Stimulated activated naive CD8-positive, alpha-beta T cell treated with anti-CD3 and anti-CD28 coated beads, Interleukin-15, Interleukin-2, amounts not matched to agents 100 ng/mL and 50 ng/mL, for 24 hours (primary cell): ENCODE data around the gene KIAA1755.

Experiments used
- H3K27ac Mint-ChIP-seq: one replicate; pipeline ENCODE4 v1.8.0; 2021; ENCODE audit warnings: mild to moderate bottlenecking, mixed read lengths
- H3K27me3 Mint-ChIP-seq: one replicate; pipeline ENCODE4 v1.8.0; 2021; ENCODE audit warnings: mixed read lengths
- H3K36me3 Mint-ChIP-seq: one replicate; pipeline ENCODE4 v1.8.0; 2021; ENCODE audit warnings: low read depth, mixed read lengths
- H3K4me1 Mint-ChIP-seq: one replicate; pipeline ENCODE4 v1.8.0; 2021; ENCODE audit warnings: low read depth, mixed read lengths
- H3K4me3 Mint-ChIP-seq: one replicate; pipeline ENCODE4 v1.8.0; 2021; ENCODE audit warnings: mild to moderate bottlenecking, mixed read lengths
- H3K9me3 Mint-ChIP-seq: one replicate; pipeline ENCODE4 v1.8.0; 2021; ENCODE audit warnings: mixed read lengths

The KIAA1755 gene

DNA sequence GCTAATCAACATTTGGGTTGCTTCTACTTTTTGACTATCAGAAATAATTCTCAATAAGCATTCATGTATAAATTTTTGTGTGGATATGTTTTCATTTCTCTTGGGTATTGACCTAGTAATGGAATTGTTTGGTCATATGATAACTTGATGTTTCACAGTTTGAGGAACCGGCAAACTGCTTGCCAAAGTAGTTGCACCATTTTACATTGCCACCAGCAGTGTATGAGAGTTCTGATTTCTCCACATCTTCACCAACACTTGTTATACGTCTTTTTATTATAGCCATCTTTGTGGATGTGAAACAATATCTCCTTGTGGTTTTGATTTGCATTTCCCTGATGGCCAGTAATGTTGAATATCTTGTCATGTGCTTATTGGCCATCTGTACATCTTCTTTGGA lies 52.9 kb downstream of the KIAA1755 start:
- Mint-ChIP-seq H3K36me3 (no peaks in the 10 kb centered on the region), H3K27me3 (peaks cover 31% of the 10 kb centered on the region), H3K27ac (no peak overlapping the region), H3K9me3 (no peaks in the 10 kb centered on the region), H3K4me3 (no peak overlapping the region), H3K4me1 (no peaks in the 10 kb centered on the region)

DNA sequence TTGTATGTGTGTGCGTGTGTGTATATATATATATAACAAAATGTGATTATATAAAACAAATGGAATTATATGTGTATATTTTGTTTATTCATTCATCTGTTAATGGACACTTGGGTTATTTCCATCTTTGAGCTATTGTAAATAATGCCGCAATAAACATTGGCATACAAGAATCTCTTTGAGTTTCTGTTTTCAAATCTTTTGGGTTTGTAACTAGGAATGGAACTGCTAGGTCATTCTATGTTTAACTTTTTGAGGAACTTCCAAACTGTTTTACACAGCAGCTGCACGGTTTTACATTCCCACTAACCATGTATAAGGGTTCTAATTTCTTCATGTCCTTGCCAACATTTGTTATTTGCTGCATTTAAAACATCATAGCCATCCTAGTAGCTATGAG lies 55.5 kb downstream of the KIAA1755 start:
- Mint-ChIP-seq H3K27ac (no peak overlapping the region), H3K4me3 (no peak overlapping the region), H3K36me3 (no peaks in the 10 kb centered on the region), H3K4me1 (no peaks in the 10 kb centered on the region), H3K27me3 (peaks cover 31% of the 10 kb centered on the region), H3K9me3 (no peaks in the 10 kb centered on the region)

DNA sequence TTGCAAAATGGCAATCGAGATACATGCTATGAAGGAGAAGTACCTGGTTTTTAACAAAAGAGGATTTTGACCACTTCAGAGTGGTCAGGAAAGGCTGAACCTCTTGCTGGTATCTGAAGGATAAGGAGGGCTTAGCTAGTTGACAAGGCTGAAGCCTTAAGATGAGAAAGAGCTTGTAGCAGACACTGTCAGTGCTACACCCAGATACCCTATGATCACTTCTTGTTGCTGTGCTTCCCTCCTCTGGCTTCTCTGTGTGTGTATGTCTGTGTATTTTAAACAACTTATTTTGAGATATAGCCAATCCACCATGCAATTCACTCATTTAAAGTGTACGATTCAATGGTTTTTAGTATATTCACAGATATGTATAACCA lies 56.6 kb downstream of the KIAA1755 start:
- Mint-ChIP-seq H3K4me3 (no peak overlapping the region), H3K9me3 (no peaks in the 10 kb centered on the region), H3K27ac (no peak overlapping the region)

DNA sequence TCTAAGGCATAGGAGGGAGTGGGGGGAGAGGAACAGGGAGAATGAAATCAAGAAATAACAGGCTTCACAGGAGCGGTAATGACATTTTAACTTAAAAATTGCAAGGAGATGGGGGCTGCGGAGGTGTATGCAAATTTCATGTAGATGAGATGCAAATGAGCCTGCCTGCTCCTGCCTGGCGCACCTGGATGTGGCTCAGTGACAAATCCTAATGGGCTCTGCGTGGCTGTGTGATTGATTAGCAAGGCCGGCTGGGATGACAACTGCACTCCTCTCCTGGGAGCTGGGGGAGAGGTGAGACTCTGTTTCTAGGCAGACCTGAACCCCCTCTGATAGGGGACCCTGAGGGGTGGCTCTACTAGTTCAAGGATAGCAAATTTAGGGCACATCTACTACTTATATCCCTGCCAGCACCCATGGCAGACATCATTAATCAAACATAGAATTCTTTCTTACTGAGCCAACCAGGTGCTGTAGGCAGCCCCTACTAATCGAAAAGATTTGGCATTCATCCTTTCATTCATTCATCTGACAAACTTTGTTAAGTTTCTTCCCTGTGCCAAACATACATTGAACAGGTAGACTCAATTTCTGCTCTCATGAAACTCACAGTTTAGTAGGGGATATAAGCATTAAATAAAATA lies 57.1 kb downstream of the KIAA1755 start:
- Mint-ChIP-seq H3K9me3 (no peaks in the 10 kb centered on the region), H3K4me3 (no peak overlapping the region), H3K36me3 (no peaks in the 10 kb centered on the region), H3K27ac (no peak overlapping the region), H3K27me3 (peaks cover 28% of the 10 kb centered on the region), H3K4me1 (no peaks in the 10 kb centered on the region)

More for the DNA sequence above, 56.6 kb downstream of the KIAA1755 start:
- H3K36me3 Mint-ChIP-seq = no peaks in the 10 kb centered on the region
- no peaks in the 10 kb centered on the region for H3K4me1 Mint-ChIP-seq
- H3K27me3 Mint-ChIP-seq = peaks cover 31% of the 10 kb centered on the region

DNA sequence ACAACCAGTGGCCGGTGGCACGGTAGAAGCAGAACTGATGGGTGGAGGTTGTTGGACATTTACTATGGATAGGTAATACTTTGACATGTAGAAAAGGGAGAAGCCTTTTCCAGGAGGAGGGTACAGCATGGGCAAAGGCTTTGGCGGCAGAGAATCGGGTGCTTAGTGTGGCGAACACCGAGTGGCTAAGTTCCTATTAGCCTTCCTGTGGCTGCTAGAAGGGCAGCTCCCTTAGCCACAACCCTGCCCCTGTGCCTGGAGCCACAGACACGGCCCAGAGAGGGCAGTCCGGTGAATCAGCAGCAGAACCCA lies 57.6 kb downstream of the KIAA1755 start:
- Mint-ChIP-seq H3K9me3 (no peaks in the 10 kb centered on the region), H3K36me3 (no peaks in the 10 kb centered on the region), H3K27me3 (peaks cover 26% of the 10 kb centered on the region), H3K27ac (no peak overlapping the region), H3K4me1 (no peaks in the 10 kb centered on the region), H3K4me3 (no peak overlapping the region)

DNA sequence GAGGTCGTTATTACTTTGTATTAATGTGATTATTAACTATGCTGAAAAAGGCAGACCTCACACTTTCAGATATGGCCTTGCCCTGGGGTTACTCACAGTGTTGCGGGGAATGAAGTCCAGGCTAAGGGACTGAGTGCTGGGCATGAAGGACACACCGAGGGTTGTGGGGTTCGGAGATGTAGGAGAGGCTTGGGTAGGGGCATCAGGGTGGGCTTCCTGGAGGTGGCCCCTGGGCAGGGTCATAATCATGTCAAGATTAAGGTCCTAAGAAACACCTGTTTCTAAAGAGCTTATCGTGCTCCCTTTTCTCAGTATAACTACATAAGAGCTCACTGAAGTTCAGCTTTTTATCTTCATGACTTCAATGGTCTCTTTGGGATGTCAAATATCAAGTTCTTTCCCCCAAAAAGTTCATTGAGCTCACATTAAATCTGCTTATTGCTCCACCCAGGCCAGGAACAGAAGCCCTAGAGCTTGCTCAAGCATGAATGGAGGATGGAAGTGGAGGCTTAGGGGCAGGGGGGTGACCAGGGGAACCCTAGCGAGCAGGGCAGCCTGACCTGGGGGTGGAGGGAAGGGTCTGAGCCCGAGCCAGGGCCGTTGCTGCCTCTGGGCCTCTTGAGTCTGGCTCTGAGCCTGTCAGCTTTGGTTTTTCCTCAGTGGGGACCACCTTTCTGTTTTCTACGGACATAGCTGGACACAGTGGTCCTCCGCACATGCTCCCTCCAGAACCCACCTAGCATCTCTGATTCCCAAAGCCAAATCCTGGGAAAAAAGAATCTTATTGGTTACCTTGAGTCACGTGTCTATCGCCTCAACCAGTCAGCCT lies 58.2 kb downstream of the KIAA1755 start:
- H3K27ac Mint-ChIP-seq = no peak overlapping the region
- H3K4me1 Mint-ChIP-seq = no peaks in the 10 kb centered on the region
- no peak overlapping the region for H3K4me3 Mint-ChIP-seq
- peaks cover 26% of the 10 kb centered on the region for H3K27me3 Mint-ChIP-seq
- H3K9me3 Mint-ChIP-seq = no peaks in the 10 kb centered on the region
- H3K36me3 Mint-ChIP-seq = no peaks in the 10 kb centered on the region

DNA sequence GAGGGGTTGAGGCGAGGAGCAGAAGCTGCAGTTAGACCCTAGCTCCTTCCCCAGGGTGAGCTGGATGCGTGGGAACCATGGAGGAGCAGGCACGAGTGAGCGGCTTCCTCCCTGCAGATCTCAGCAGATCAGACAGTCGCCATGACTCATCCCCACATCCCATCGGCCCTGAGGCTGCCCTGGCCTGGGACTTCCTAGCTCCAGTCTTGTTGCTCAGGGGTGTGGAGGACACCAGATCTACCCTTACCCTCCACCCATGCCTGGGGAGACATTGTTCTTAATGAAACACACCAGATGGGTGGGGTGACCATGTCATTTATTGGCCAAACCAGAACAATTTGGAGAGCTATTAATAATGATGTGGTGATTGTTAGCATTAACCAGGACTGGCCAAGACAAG lies 59.2 kb downstream of the KIAA1755 start:
- Mint-ChIP-seq H3K27me3 (peaks cover 17% of the 10 kb centered on the region), H3K4me1 (no peaks in the 10 kb centered on the region), H3K4me3 (no peak overlapping the region), H3K9me3 (no peaks in the 10 kb centered on the region), H3K27ac (no peak overlapping the region), H3K36me3 (no peaks in the 10 kb centered on the region)

DNA sequence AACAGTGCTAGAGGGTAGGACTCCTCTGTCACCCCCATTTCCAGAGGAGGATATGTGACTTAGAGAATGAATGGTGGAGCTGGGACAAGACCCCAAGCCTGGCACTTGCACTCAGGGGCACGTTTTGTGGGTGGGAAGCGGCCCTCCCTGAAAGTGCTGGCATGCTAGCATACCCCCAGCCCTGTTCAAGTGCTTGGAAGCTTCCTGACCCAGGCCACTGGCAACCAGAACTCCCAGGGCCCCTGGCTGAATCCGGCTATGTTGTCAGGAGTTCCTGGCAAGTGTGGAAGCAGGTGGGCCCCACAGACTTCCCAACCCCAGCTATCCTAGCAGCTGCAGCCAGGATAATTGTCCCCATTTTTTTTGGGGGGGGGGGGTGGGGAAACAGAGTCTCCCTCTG lies 59.9 kb downstream of the KIAA1755 start:
- Mint-ChIP-seq H3K4me3 (no peak overlapping the region), H3K9me3 (no peaks in the 10 kb centered on the region), H3K4me1 (no peaks in the 10 kb centered on the region), H3K36me3 (no peaks in the 10 kb centered on the region), H3K27ac (no peak overlapping the region), H3K27me3 (peaks cover 17% of the 10 kb centered on the region)

DNA sequence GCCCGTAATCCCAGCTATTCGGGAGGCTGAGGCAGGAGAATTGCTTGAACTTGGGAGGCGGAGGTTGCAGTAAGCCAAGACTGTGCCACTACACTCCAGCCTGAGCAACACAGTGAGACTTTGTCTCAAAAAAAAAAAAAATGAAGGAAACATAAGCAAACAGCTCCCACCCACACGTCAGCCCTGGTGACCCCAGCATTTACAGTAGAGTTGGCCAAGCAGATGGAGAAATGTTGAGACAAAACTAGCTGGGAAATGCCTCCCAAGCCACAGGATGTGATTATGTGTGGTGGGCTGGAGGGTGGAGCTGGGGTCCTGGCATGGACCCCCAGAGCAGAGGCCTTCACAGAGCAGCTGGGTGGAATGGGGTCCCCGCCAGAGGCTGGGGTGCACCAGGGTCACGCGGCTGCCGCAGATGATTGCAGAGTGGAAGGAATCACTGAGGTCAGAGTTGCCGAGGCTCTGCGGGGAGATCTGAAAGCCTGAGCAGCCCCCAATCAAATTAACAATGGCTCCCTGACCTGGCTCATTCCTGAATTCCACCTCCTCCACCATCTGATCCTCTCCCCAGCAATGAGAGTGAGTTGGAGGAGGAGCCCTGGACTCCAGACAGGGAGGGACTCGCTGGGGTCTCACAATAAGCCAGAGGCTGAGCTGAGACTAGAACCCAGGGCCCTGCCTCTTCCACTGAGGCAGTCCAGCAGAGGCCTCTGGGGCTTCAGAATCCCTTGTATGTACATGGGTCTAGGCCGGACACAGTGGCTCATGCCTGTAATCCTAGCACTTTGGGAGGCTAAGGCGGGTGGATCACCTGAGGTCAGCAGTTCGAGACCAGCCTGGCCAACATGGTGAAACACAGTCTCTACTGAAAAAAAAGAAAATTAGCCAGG lies 60.8 kb downstream of the KIAA1755 start:
- Mint-ChIP-seq H3K27me3 (peaks cover 13% of the 10 kb centered on the region), H3K27ac (no peak overlapping the region), H3K4me1 (no peaks in the 10 kb centered on the region), H3K4me3 (no peak overlapping the region), H3K9me3 (no peaks in the 10 kb centered on the region), H3K36me3 (no peaks in the 10 kb centered on the region)

DNA sequence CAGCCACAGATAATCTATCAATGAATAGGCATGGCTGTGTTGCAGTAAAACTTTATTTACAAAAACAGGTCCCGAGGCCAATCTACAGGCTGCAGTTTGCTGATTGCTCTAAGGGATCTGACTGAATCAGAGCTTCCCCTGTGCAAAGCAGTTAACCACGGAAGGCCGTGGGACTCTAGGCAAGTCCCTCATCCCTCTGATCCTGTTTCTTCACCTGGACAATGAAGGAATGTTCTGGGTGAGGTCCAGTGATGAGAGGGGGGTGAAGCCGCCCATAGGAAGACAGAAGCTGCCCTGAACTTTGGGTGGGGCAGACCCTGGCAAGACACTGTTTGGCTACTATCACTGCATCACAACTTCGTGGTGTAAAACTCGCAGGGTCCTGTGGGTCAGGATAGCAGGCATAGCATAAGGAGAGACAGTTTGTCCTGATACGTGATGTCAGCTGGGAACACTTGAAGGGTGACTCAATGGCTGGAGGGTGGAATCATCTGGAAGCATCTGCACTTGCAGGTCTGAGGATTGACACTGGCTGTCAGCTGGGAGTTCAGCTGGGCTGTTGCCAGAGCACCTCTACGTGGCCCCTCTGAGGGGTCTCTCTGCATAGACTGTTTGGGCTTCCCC lies 62.2 kb downstream of the KIAA1755 start:
- no peak overlapping the region for H3K27ac Mint-ChIP-seq
- H3K27me3 Mint-ChIP-seq = peaks cover 10% of the 10 kb centered on the region
- no peaks in the 10 kb centered on the region for H3K36me3 Mint-ChIP-seq
- H3K4me1 Mint-ChIP-seq = no peaks in the 10 kb centered on the region
- peaks cover 4% of the 10 kb centered on the region for H3K9me3 Mint-ChIP-seq
- H3K4me3 Mint-ChIP-seq = no peak overlapping the region

DNA sequence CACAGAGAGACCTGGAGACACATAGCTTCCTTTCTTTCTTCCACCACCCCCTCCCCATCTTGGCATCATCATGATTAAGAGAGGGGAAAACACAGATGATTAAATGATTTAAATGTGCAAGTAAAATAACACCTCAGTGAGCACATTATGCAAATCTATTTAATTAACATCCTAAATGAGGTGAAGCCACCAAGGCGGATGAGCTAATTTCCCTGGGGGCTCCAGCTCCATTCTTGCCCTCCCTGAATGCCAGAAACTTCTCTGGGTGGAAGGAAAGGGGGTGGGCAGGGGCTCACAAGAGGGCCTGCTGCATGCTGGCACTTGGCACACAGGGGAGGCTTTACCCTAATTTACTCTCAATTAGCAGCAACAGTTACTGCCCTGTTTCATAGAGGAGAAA lies 62.9 kb downstream of the KIAA1755 start:
- peaks cover 4% of the 10 kb centered on the region for H3K9me3 Mint-ChIP-seq
- H3K4me3 Mint-ChIP-seq = no peak overlapping the region
- no peak overlapping the region for H3K27ac Mint-ChIP-seq
- H3K4me1 Mint-ChIP-seq = no peaks in the 10 kb centered on the region
- H3K36me3 Mint-ChIP-seq = no peaks in the 10 kb centered on the region
- peaks cover 6% of the 10 kb centered on the region for H3K27me3 Mint-ChIP-seq

DNA sequence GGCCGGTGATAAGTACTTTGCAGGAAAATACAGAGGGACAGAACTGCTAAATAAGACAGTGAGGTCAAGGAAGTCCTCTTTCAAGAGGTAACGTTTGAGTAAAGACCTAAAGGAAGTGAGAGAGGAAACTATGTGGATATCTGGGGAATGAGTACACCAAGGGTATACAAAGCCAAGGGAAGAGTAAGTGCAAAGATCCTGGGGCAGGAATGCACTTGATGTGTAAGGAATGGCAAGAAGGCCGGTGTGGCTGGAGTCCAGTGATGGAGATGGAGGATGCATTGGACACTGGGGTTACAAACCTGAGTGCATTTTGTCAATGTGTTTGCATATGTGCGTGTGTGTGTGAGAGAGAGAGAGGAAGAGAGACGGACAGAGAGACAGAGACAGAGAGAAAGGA lies 63.3 kb downstream of the KIAA1755 start:
- no peaks in the 10 kb centered on the region for H3K36me3 Mint-ChIP-seq
- no peak overlapping the region for H3K27ac Mint-ChIP-seq
- H3K4me3 Mint-ChIP-seq = no peak overlapping the region
- H3K9me3 Mint-ChIP-seq = peaks cover 4% of the 10 kb centered on the region
- peaks cover 6% of the 10 kb centered on the region for H3K27me3 Mint-ChIP-seq
- no peaks in the 10 kb centered on the region for H3K4me1 Mint-ChIP-seq

DNA sequence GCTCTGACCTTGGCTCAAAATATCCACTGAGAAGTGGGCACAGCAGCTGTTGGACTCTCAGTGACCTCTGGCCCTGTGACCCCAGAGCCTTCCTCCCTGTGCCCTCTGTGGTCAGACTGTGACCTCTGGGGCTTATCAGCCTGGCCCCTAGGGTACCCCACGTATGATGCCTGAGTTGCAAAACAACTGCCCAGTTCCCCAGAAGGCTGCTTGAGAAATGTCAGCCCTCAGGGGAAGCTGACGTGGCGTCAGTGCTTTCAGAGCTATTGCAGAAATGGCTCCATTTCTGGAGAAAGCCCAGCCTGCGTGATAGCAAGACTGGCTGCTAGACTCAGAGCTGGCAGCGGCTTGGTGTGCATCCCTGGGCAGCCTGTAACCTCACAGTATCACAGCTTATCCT lies 63.9 kb downstream of the KIAA1755 start:
- H3K4me3 Mint-ChIP-seq = no peak overlapping the region
- H3K36me3 Mint-ChIP-seq = no peaks in the 10 kb centered on the region
- no peaks in the 10 kb centered on the region for H3K4me1 Mint-ChIP-seq
- H3K27ac Mint-ChIP-seq = no peak overlapping the region
- peaks cover 6% of the 10 kb centered on the region for H3K27me3 Mint-ChIP-seq
- peaks cover 4% of the 10 kb centered on the region for H3K9me3 Mint-ChIP-seq

DNA sequence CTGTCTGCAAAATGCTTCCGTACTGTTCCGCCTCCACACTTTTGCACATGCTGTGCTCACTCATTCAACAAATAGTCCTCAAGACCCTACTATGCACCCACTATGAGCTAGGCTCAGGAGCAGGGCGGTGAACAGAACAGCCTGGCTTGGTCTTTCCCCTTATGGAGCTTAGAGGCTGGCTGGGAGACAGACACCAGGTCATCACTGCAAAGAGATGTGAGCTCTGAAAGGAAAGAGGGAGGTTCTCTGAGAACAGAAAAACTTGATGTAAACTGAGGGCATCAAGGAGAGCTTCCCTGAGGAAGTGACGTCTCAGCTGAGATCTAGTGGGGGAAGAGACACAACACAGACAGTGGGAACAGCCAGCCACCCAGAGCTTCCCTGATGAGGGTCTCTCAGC lies 64.5 kb downstream of the KIAA1755 start:
- Mint-ChIP-seq H3K4me3 (no peak overlapping the region), H3K27ac (no peak overlapping the region), H3K36me3 (no peaks in the 10 kb centered on the region), H3K27me3 (peaks cover 6% of the 10 kb centered on the region), H3K4me1 (no peaks in the 10 kb centered on the region), H3K9me3 (peaks cover 4% of the 10 kb centered on the region)

DNA sequence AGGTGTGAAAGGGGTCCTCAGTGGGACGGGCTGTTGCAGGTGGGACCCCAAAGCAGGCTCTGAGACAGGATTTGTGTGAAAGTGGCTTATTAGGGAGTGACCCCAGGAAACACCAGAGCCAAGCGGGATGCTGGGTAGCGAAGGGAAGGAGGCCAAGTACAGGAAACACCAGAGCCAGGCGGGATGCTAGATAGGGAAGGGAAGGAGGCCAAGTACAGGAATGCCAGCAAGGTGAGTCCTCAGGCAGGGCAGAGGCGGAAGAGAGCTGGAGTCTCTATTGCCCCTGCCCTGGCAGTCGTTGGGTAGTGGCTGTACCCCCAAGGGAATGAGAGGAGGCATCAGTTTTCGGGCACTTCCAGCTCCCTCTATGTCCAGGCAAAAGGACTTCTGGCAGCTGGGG lies 65.0 kb downstream of the KIAA1755 start:
- Mint-ChIP-seq H3K27ac (no peak overlapping the region), H3K4me3 (no peak overlapping the region), H3K9me3 (peaks cover 4% of the 10 kb centered on the region), H3K36me3 (no peaks in the 10 kb centered on the region), H3K4me1 (no peaks in the 10 kb centered on the region), H3K27me3 (peaks cover 6% of the 10 kb centered on the region)
